Brain pericyte (primary cell): ENCODE measurements around the gene ATP13A1.
"Not testable (repeated sequence)": the region's sequence is repeated elsewhere in the genome, so short reads cannot be mapped to it uniquely, and the experiment has no call there.

Experiments
- DNase-seq: peaks from one replicate; pipeline ENCODE4 v3.0.0-alpha.2; 2012; ENCODE audit warnings: low read depth, low spot score

ATP13A1 gene

DNA sequence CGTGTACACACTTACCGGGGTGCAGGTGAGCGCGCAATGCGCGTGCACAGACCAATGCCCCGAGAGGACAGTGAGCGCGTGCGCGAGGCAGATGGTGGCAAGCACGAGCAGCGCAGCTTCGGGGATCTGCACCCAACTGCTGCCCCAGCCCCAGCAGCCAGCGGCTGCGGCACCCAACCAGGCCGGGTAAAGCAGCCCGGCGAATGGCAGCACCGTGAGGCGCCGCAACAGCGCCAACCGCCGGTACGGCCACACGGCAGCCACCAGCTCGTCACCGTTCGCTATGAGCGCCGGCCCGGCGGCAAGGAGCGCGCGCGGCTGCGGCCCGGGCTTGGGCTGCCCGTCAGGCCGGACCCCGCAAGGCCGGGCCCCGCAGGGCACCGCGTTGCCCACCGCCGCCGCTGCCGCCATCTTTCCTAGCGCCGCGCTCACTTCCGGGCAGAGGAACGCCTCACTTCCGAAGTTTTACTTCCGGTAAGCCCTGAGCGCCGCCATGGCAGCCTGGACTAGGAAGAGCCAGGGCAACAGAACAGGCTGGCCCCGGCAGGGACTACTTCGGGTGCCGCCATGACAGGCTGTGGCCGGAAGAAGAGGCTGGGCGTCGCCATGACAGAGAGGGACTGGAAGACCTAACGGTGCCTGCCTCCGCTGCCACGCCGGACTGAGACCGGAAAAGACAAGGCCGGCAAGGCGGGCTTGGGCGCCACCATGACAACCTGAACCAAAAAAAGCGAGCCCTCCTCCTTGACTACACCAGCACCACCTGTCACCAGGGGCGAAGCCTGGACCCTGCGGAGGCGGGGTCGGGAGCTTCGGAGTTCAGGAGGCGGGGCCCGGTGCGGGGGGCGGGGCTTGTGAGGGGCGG lies at the start of gene ATP13A1:
Gene ATP13A1, minus strand, starts transcription at position 421 of the 865 bp plus-strand sequence. Its CDS starts 10 bp downstream, at position 411.
- peak; percentile 92 for DNase-seq

DNA sequence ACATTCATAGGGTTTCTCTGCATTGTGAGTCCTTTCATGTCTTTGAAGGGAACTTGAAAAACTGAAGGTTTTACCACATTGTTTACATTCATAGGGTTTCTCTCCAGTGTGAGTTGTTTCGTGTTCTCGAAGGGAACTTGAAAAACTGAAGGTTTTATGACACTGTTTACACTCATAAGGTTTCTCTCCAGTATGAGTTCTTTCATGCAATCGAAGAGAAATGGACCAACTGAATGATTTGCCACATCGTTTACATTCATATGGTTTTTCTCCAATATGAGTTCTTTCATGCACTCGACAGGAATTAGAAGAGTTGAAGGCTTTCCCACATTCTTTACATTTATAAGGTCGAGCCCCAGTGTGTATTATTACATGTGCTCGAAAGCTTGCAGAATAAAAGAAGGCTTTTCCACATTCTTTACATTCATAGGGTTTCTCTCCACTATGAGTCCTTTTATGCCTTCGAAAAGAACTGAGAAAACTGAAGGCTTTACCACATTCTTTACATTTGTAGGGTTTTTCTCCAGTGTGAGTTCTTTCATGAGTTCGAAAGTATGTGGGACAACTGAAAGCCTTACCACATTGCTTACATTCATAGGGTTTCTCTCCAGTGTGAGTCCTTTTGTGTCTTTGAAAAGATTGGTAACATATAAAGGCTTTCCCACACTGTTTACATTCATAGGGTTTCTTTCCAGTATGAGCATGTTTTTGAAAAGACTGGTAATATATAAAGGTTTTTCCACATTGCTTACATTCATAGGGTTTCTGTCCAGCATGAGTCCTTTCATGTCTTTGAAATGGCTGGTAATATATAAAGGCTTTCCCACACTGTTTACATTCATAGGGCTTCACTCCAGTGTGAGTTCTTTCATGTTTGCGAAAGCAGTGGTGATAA lies 48.7 kb upstream of the ATP13A1 start:
- no peak for DNase-seq

DNA sequence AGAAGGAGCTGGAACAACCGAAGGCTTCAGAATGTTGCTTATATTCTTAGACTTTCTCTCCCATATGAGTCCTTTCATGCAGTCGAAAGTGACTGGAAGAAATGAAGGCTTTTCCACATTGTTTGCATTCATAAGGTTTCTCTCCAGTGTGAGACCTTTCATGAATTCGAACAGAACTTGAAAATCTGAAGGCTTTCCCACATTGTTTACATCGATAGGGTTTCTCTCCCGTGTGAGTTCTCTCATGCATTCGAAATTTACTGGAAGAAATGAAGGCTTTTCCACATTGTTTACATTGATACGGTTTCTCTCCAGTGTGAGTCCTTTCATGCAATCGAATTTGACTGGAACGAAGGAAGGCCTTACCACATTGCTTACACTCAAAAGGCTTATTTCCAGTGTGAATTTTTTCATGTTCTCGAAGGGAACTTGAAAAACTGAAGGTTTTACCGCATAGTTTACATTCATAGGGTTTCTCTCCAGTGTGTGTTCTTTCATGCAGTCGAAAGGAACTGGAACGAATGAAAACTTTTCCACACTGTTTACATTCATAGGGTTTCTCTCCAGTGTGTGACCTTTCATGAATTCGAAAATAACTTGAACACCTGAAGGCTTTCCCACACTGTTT lies 47.9 kb upstream of the ATP13A1 start:
- no peak for DNase-seq

DNA sequence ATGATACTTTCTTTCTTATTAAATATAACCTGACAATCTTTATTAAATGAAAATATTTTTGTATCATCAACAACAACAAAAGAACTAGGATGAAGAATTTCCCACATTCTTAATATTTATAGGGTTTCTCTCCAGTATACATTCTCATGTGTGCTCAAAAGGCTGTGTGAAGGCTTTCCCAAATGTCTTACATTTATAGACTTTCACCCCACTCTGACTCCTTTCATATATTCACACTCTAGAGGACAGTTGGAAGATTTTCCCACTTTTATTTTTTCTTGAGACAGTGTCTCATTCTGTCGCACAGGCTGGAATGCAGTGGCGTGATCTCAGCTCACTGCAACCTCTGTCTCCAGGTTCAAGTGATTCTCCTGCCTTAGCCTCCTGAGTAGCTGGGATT lies 47.0 kb upstream of the ATP13A1 start:
- DNase-seq, result no peak

DNA sequence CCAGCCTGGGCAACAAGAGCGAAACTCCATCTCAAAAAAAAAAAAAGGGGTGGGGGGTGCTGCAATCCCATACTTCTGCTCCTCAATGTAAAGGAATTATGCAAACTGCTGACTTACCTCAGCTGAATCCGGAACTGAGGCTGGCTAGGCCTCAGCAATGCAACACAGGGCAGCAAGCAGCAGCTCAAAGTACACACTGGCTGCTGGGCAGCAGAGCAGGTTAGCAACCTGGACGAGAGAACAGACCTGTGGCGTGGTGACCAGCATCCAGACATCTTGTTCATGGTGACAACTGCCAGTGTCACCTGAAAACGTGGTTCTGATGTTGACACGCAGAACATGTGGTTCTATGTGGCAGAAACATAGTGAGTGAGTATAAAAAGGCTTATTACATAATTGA lies 41.4 kb upstream of the ATP13A1 start:
- DNase-seq, result no peak

DNA sequence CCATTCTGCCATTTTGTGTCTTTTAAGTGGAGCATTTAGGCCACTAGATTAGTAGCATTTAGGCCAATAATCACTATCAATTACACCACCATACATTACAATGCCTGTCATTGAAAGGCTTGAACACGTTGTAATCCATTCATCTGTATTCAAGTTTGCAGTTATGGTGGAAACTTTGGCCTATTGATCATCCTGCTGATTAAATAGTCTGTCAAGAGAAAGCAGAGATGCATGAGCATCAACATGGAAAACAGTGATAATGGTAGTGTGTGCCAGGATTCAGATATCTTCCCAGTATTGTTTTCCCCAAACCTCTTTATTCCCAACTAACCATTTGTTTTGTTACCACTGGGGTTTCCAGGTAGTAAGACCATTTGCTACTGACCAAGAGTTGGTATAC lies 37.0 kb upstream of the ATP13A1 start:
- not testable (repeated sequence) for DNase-seq

DNA sequence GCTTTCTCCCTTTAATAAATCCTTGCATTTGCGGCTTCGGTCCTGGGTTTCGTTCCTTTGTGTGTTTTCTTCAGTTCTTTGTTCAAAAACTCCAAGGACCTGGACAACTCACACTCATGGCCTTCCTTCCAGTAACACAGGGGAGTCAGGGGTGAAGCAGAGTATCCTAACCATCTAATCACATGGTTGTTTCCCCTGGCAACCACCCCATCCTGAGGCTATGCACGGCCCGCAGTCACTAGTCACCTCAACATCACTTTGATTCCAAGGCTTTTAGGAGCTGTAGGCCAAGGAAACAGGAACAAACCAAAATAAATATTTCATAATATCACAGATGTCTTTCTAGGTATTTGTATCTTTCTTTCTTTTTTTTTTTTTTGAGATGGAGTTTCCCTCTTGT lies 34.1 kb upstream of the ATP13A1 start:
- no peak for DNase-seq

DNA sequence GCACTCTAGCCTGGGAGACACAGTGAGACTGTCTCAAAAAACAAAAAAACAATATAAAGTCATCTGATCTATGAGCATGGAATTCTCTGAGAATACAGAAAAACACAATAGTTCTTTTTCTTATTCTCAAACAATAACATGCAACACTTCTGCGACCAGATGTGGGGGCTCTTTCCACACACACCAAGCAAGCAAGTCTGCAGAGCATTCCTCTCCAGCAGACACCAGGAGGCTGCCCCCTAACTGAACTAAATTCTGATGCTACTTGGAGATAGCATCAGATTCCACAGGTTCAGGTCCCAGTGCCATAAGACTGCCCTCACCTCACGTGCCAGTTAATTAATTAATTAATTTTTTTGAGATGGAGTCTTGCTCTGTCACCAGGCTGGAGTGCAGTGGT lies 32.9 kb upstream of the ATP13A1 start:
- DNase-seq, result no peak

DNA sequence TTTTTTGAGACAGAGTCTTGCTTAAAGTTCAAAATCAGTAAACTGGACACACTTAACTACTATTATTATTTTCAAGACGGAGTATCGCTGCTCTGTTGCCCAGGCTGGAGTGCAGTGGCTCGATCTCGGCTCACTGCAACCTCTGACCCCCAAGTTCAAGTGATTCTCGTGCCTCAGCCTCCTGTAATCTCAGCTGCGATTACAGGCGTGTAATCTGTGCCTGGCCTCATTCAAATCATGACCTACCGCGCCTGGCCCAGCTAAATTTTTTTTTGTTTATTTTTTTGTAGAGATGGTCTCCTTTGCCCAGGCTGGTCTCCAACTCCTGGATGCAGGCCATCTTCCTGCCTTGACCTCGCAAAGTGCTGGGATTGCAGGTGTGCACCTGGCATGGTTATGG lies 28.2 kb upstream of the ATP13A1 start:
- no peak for DNase-seq

DNA sequence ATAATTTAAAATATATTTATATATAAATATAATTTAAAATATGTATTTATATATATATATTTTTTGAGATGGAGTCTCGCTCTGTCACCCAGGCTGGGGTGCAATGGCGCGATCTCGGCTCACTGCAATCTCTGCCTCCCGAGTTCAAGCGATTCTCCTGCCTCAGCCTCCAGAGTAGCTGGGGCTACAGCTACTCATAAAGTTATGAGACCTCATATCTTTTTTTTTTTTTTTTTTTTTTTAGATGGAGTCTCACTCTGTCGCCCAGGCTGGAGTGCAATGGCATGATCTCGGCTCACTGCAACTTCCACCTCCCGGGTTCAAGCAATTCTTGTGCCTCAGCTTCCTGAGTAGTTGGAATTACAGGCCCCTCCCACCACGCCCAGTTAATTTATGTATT lies 25.5 kb upstream of the ATP13A1 start:
- DNase-seq, result not testable (repeated sequence)

DNA sequence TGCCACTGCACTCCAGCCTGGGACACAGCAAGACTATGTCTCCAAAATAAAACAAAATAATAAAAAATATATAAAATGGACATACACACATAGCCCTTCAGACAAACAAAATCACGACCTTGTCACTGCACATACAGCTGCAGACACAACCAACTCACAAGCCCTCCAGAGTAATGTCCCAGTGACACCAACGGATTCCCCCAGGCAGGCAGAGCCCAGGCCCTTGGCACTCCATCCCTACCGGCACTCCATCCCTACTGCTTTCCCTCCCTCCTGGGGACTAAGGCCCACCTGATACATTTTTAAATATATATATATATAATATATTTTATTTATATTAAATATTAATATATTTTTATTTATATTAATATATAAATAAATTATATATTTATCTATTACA lies 23.6 kb upstream of the ATP13A1 start:
- no peak for DNase-seq

DNA sequence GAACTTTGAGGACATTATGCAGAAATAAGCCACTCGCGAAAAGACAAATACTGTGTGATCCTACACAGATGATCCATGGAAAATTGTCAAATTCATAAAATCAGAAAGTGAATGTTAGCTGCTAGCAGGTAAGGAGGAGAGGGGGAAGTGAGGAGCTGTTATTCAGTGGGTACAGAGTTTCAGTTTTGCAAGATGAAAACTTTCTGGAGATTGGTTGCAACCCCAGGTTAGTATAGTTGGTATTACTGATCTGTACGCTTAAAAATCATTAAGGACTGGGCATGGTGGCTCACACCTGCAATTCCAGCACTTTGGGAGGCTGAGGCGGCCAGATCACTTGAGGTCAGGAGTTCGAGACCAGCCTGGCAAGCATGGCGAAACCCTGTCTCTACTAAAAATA lies 23.1 kb upstream of the ATP13A1 start:
- DNase-seq, result no peak

DNA sequence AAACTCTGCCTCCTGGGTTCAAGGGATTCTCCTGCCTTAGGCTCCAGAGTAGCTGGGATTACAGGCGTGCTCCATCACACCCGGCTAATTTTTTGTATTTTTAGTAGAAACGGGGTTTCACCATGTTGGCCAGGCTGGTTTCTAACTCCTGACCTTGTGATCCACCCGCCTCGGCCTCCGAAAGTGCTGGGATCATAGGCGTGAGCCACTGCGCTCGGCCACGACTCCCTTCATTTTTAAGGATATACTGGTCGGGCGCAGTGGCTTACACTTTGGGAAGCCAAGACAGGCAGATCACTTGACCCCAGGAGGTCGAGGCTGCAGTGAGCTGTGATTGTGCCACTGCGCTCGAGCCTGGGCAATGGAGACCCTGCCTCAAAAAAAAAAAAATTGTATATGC lies 22.6 kb upstream of the ATP13A1 start:
- DNase-seq, result not testable (repeated sequence)

DNA sequence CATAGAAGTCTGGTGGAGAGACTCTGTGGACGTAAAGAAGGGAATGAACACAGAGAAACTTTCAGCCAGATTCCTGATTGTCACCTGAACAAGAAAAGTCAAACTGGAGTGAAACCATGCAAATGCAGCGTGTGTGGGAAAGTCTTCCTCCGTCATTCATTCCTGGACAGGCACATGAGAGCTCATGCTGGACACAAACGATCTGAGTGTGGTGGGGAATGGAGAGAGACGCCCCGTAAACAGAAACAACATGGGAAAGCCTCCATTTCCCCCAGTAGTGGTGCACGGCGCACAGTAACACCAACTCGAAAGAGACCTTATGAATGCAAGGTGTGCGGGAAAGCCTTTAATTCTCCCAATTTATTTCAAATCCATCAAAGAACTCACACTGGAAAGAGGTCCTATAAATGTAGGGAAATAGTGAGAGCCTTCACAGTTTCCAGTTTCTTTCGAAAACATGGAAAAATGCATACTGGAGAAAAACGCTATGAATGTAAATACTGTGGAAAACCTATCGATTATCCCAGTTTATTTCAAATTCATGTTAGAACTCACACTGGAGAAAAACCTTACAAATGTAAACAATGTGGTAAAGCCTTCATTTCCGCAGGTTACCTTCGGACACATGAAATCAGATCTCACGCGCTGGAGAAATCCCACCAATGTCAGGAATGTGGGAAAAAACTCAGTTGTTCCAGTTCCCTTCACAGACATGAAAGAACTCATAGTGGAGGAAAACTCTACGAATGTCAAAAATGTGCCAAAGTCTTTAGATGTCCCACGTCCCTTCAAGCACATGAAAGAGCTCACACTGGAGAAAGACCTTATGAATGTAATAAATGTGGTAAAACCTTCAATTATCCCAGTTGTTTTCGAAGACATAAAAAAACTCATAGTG lies 15.9 kb upstream of the ATP13A1 start:
- DNase-seq, result no peak

DNA sequence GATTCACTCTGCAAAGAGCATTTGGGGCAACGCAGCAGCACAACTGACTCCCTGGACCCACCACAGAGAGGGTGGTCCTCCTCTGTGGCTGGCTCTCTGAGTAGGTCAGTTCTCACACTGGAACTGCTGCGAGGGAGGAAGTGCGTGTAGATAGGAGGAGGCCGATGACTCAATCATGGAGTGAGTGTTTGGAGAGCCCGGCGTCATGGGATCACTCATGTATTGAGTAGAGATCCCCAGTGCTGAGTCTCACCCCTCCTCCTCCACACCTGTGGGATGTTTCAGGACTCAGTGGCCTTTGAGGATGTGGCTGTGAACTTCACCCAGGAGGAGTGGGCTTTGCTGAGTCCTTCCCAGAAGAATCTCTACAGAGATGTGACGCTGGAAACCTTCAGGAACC lies 14.1 kb upstream of the ATP13A1 start:
- DNase-seq, result no peak

DNA sequence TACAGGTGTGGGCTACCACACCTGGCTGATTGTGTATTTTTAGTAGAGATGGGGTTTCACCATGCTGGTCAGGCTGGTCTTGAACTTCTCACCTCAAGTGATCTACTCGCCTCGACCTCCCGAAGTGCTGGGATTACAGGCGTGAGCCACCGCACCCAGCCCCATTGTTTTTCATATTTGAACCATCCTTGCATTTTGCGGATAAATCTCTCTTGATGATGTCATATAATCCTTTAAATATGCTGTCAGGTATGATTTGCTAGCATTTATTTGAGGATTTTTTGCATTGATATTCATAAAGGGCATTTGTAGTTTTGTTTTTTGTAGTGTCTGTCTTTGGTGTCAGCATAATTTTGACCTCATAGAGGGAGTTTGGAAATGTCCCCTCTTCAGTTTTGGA lies 10.8 kb upstream of the ATP13A1 start:
- no peak for DNase-seq

DNA sequence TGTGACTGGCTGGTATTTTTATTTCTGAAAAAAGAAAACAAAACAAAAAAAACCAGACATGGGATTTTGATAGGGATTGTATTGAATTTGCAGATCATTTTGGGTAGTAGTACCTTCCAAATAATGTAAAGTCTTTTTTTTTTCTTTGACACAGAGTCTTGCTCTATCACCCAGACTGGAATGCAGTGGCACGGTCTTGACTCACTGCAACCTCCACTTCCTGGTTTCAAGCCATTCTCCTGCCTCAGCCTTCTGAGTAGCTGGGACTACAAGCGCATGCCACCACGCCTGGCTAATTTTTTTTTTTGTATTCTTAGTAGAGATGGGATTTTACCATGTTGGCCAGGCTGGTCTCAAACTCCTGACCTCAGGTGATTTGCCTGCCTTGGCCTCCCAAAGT lies 9.3 kb upstream of the ATP13A1 start:
- DNase-seq, result no peak

DNA sequence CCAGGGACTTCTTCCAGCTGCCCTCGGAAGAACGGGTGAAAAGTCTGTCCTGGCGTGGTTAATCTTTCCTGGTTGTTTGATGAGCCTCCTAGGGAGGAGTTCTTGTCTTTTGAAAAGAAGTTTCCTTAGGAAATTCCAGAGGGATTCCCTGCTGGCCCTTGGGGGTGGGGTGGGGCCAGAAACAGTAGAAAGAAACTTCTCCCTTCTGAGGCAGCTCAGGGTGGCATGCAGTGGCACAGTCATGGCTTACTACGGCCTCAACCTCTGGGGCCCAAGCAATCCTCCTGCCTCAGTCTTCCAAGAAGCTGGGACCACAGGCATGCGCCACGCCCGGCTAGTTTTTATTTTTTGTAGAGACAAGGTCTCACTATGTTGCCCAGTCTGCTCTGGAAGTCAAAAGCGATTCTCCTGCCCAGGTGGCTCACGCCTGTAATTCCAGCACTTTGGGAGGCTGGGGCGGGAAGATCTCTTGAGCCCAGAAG lies 6.6 kb upstream of the ATP13A1 start:
- DNase-seq, result no peak

DNA sequence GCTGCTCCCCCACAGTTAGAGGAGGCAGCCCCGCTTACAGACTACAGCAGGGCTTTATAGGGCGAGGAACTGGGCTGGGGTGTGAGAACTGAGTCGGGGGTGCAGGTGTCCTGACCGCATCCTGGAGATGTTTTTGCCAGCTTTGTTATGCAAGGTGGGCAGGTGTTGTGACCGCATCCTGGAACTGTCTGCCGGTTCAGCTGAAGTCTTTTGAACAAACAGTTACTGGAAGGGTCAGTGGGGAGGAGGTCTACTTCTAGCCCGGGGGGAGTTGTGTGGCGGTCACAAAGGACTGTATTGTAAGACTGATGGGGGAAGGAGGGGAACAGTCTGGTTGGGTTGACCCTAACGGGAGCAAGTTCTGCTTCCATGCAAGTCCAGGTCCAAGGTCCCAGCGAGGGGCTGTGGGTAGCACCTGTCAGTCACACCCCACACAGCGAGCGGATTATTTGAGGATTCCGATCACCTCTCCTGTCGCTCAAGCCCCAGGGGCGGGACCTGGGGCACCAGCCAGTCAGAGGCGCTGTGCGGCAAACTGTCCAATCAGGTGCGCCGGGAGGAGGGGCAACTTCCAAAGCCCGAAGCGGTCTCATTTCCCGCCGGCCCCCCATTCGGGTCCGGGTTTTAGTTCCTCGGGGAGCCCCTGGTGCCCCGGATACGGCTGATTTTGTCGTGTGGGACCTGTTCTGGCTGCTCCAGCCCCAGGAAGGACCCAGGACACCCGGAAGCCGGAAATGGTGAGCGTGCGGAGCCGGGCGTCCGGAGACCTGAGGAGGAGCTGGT lies 4.9 kb upstream of the ATP13A1 start, which contains the start of gene ZNF101:
Gene ZNF101, plus strand, starts transcription at position 610 of the 783 bp plus-strand sequence. Its CDS starts 125 bp downstream, at position 735.
- peak; percentile 47 for DNase-seq

DNA sequence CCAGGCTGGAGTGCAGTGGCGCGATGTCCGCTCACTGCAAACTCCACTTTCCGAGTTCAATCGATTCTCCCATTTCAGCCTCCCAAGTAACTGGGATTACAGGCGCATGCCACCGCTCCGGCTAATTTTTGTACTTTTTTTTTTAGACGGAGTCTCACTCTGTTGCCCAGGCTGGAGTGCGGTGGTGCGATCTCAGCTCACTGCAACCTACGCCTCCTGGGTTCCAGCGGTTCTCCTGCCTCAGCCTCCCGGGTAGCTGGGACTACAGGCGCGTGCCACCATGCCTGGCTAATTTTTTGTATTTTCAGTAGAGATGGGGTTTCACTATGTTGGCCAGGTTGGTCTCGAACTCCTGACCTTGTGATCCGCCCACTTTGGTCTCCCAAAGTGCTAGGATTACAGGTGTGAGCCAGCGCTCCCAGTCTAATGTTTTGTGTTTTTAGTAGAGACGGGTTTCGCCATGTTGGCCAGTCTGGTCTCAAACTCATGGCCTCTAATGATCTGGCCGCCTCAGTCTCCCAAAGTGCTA lies 2.0 kb upstream of the ATP13A1 start:
- DNase-seq, result not testable (repeated sequence)
